Testis (tissue), 3 donors: ENCODE measurements around the gene ERC1. TPM values are rescaled to one million over a fixed set of nuclear protein-coding genes. Genes with fewer than 3 reads are reported as not detected.

Source experiments
- DNase-seq: peaks from one replicate; pipeline ENCODE4 v3.0.0-alpha.2; 2019
- H3K27ac ChIP-seq, 2 donors: fragments of 200-600 bp; sonication (generic); one replicate each; pipeline ENCODE4 v1.5.1; 2019
- H3K27me3 ChIP-seq: fragments of 200-600 bp; sonication (generic); one replicate; pipeline ENCODE4 v1.5.1; 2019
- H3K36me3 ChIP-seq: fragments of 200-600 bp; sonication (generic); one replicate; pipeline ENCODE4 v1.5.1; 2017; ENCODE audit warnings: low read depth; ENCODE audit errors: missing control alignments
- H3K4me1 ChIP-seq: fragments of 200-600 bp; sonication (generic); one replicate; pipeline ENCODE4 v1.5.1; 2019
- H3K4me3 ChIP-seq, 2 donors: fragments of 200-600 bp; sonication (generic); one replicate each; pipeline ENCODE4 v1.5.1; 2017 to 2019
- H3K9me3 ChIP-seq: fragments of 200-600 bp; sonication (generic); one replicate; pipeline ENCODE4 v1.5.1; 2017
- CTCF ChIP-seq, 3 experiments: fragments of 450-650 bp in 2 of 3; fragments of 200-600 bp in 1 of 3; sonication (generic) in 1 of 3; IDR thresholded peaks; one replicate each; pipeline ENCODE4 v1.5.1; 2016 to 2019; ENCODE audit warnings: antibody characterized with exemption in 3 of 3, mild to moderate bottlenecking in 2 of 3, moderate library complexity in 1 of 3
- POLR2A ChIP-seq: fragments of 450-650 bp; IDR thresholded peaks from one replicate; pipeline ENCODE4 v1.6.1; 2017; ENCODE audit warnings: antibody characterized with exemption, mild to moderate bottlenecking, moderate library complexity
- WGBS, 2 donors: methylation state at CpG; one replicate each; pipeline ENCODE4 v1.1.5; 2018; 5-methylcytosine and 5-hydroxymethylcytosine counted together
- intact Hi-C: fragments of 100-400 bp; cut with DNase I; formaldehyde crosslinking; loops from one replicate; pipeline ENCODE4 v1.15.1; 2023; ENCODE audit warnings: low total_unique reads
- polyA plus RNA-seq: library from polyadenylated mRNA; stranded (reverse); fragments of 350-450 nt; fragmentation: Illumina TruSeq; extraction: RNeasy Lipid Tissue Mini Kit (QIAGEN cat#74804); gene quantifications from one replicate; pipeline ENCODE4 v1.2.3, GENCODE V29; 2014; ENCODE audit warnings: low read depth, low replicate concordance; ENCODE audit not compliant: insufficient read depth
- total RNA-seq, 2 donors: library from RNA; depleted of rRNA; stranded (reverse); fragments of >200 nt; gene quantifications; one replicate each; pipeline ENCODE4 v1.2.3, GENCODE V29; 2016

ERC1 gene
- total and polyA plus RNA-seq, 3 donors from 2014 or later = 25.8 to 109 (median 106) TPM

DNA sequence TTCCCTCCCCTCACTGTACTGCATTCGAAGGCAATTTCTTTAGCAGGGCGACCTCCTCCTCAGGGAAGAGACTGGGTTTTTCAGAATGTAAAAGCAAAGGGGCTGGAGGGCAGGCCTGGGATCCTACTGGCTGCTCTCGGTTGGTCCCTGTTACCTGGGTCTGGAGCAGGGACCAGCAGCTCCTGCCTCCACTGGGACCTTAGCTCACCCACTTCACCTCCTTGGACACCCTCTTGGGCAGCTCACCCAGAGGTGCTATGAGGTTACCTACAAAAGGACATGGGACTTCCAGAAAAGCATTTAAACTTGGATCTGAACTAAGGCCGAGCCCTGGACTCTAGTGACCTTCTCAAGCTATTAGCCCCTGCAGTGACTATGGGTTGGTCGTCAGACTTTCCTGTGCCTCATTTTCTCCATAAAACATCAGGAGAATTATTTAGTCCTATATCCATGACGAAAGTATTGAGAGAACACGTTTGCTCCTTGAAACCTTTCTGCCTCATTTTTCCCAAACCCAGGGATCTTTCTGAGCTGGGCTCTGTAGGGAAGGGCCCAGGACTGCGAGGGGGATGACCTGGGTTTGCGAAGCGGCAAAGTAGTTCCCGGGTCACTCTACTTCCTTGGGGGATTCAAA, 538.3 kb downstream of the ERC1 start:
- H3K4me1 ChIP-seq = no peaks in the 10 kb centered on the region
- intact Hi-C loops = no loop called here
- H3K4me3 ChIP-seq = peak overlapping the region; percentile 42 to 52
- peak overlapping the region in 1 of 2 donors; percentile 15 for H3K27ac ChIP-seq
- DNase-seq = no peak
- TF ChIP-seq POLR2A = no peak
- no peak for TF ChIP-seq CTCF (IDR thresholded peaks at IDR 0.05)
- no peaks in the 10 kb centered on the region for H3K27me3 ChIP-seq
- no peaks in the 10 kb centered on the region for H3K9me3 ChIP-seq
- WGBS, 2 donors = 52% methylated on average over 11 of the region's 11 CpGs
- H3K36me3 ChIP-seq = no peaks in the 10 kb centered on the region

DNA sequence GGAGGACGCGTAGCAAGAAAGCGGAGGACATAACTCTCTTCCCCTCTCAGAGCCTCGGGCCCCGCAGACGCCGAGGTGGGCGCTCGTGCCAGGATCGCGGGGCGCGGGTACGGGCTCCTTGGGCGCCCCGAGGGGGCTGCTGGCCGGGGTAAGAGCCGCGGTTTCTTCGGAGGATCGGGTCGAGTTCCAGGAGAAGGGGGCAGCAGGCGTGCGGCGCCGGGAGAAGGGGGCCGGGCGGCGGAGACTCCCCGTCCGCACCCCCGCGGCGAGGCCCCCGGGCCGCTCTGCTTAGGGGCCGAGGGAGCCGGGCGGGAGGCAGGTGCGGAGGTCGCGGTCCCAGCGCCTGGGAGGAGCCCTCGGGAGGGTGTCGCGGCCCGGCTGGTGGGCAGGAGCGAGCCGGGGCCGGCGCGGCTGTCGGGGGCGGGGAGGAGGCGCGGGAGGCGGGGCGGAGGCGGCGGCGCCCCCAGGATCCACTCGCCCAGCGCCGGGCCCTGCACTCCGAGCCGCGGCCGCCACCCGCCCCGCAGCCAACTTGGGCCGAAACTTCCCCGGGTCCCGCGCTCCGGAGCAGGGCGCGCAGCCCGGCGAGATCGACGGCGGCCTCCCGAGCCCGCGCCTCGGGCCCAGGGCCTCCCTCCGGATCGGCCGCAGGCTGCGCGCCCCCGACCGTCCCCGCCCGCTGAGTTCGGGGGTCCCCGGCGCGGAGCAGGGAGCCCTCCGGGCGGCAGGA, 539.0 kb downstream of the ERC1 start:
- H3K4me3 ChIP-seq = peak overlapping the region; percentile 42 to 52
- no peak for DNase-seq
- intact Hi-C loops = no loop called here
- TF ChIP-seq CTCF (IDR thresholded peaks at IDR 0.05) (no peak), POLR2A (no peak)
- H3K4me1 ChIP-seq = no peaks in the 10 kb centered on the region
- no peaks in the 10 kb centered on the region for H3K36me3 ChIP-seq
- peak overlapping the region in 1 of 2 donors; percentile 15 for H3K27ac ChIP-seq
- H3K27me3 ChIP-seq = no peaks in the 10 kb centered on the region
- WGBS, 2 donors = 1 to 28% methylated on average over 3 to 46 of the region's 101 CpGs
- no peaks in the 10 kb centered on the region for H3K9me3 ChIP-seq

GRCh38 chr12:1530592-1531152, 539.6 kb downstream of the ERC1 start:
- WGBS, 2 donors = 1% methylated on average over 22 of the region's 99 CpGs; no CpG with 5 or more reads in 1 of the 2 donors
- no peak for DNase-seq
- no peaks in the 10 kb centered on the region for H3K36me3 ChIP-seq
- peak overlapping the region; percentile 52 to 62 for H3K4me3 ChIP-seq
- H3K4me1 ChIP-seq = no peaks in the 10 kb centered on the region
- H3K27ac ChIP-seq = peak overlapping the region in 1 of 2 donors; percentile 36
- TF ChIP-seq POLR2A = no peak
- no peak for TF ChIP-seq CTCF (IDR thresholded peaks at IDR 0.05)
- H3K27me3 ChIP-seq = no peaks in the 10 kb centered on the region
- no peaks in the 10 kb centered on the region for H3K9me3 ChIP-seq
- intact Hi-C loops = no loop called here

DNA sequence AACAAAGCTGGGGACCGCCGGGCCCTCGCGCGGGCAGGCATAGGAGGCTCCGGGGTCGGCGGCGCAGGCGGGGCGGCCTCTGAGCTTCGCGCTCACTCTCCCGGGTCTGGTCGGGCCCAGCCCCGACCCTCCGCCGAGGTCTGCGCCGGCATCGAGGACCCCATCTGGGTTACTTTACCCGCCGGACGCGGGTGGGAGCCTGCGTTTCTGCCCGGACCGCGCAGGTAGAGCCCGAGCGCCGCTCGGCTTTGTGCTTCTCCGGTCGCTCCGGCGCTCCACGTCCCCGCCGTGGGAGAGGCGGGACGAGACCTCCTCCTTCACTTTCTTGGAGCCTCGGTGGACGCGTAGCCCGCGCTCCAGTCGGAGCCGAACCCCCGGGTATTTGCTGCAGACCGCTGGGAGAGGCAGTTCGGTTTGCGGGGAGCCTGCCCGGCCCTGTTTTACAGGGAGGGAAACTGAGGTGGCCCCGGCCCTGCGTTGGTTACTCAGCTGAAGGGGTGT, 540.2 kb downstream of the ERC1 start:
- no peaks in the 10 kb centered on the region for H3K9me3 ChIP-seq
- H3K27ac ChIP-seq = peak overlapping the region in 1 of 2 donors; percentile 36
- no peak for TF ChIP-seq POLR2A
- no peak for TF ChIP-seq CTCF (IDR thresholded peaks at IDR 0.05)
- intact Hi-C loops = no loop called here
- no peaks in the 10 kb centered on the region for H3K36me3 ChIP-seq
- no peaks in the 10 kb centered on the region for H3K4me1 ChIP-seq
- peak overlapping the region; percentile 47 to 62 for H3K4me3 ChIP-seq
- no peaks in the 10 kb centered on the region for H3K27me3 ChIP-seq
- 4% methylated on average over 35 of the region's 56 CpGs; no CpG with 5 or more reads in 1 of the 2 donors for WGBS, 2 donors
- DNase-seq = no peak
